MM.1S (cell line): ENCODE measurements around the gene ZFR.

ENCODE experiments used
- CTCF ChIP-seq: fragments of 300-600 bp; sonication (generic); IDR thresholded peaks from 2 replicates; pipeline ENCODE4 v1.5.1; 2016; ENCODE audit warnings: antibody characterized with exemption, low read length, mixed read lengths
- EZH2 ChIP-seq: fragments of 300-600 bp; sonication (generic); optimal IDR thresholded peaks from 2 replicates; pipeline ENCODE3; 2017; ENCODE audit warnings: low read depth, mild to moderate bottlenecking, antibody characterized with exemption, low read length, mixed read lengths

- no peak for TF ChIP-seq CTCF
- TF ChIP-seq EZH2, result no peak
Observed at GRCh38 chr5:32446630-32447029, 2.1 kb upstream of the ZFR start.
